Spleen (tissue), 11 donors: ENCODE results near the gene ZSCAN22. TPM values are rescaled to one million over a fixed set of nuclear protein-coding genes. Genes with fewer than 3 reads are reported as not detected.
A peak's percentile ranks its signal among the peaks of the same experiment; 100 is the strongest.

Experiments
- DNase-seq: peaks from one replicate; pipeline ENCODE4 v3.0.0-alpha.2; 2020
- H3K27ac ChIP-seq, 8 donors: fragments of 200-600 bp; sonication (generic) in 7 of 8; 1 replicate in 4 of 8; 2 replicates in 4 of 8; pipeline versions ENCODE4 v1.5.0 to v1.8.0; 2016 to 2021; ENCODE audit warnings: inconsistent platforms in 4 of 8, mild to moderate bottlenecking in 4 of 8, moderate library complexity in 1 of 8
- H3K27me3 ChIP-seq, 7 donors: fragments of 200-600 bp; sonication (generic) in 6 of 7; replicated peaks in 1 of 7; 1 replicate in 4 of 7; 2 replicates in 3 of 7; pipeline versions ENCODE4 v1.5.0 to v1.8.0; 2016 to 2021; ENCODE audit warnings: inconsistent platforms in 3 of 7, mild to moderate bottlenecking in 1 of 7
- H3K36me3 ChIP-seq, 6 donors: fragments of 200-600 bp; sonication (generic) in 5 of 6; 1 replicate in 4 of 6; 2 replicates in 2 of 6; pipeline versions ENCODE4 v1.5.0 to v1.8.0; 2016 to 2021; ENCODE audit warnings: inconsistent platforms in 2 of 6
- H3K4me1 ChIP-seq, 6 donors: fragments of 200-600 bp; sonication (generic) in 5 of 6; 1 replicate in 3 of 6; 2 replicates in 3 of 6; pipeline versions ENCODE4 v1.5.0 to v1.8.0; 2016 to 2021; ENCODE audit warnings: inconsistent platforms in 3 of 6
- H3K4me3 ChIP-seq, 8 donors: fragments of 200-600 bp; sonication (generic) in 7 of 8; 1 replicate in 4 of 8; 2 replicates in 4 of 8; pipeline versions ENCODE4 v1.5.0 to v1.8.0; 2016 to 2021; ENCODE audit warnings: inconsistent platforms in 4 of 8, mild to moderate bottlenecking in 4 of 8, moderate library complexity in 2 of 8
- H3K9me3 ChIP-seq, 8 donors: fragments of 200-600 bp; sonication (generic) in 7 of 8; 1 replicate in 4 of 8; 2 replicates in 4 of 8; pipeline versions ENCODE4 v1.5.0 to v1.8.0; 2016 to 2021; ENCODE audit warnings: inconsistent platforms in 4 of 8
- CTCF ChIP-seq, 11 experiments: fragments of 200-600 bp in 7 of 11; fragments of 450-650 bp in 4 of 11; sonication (generic) in 4 of 11; IDR thresholded peaks in 8 of 11; conservative IDR thresholded peaks in 3 of 11; 1 replicate in 7 of 11; 2 replicates in 4 of 11; pipeline versions ENCODE4 v1.4.0 to v1.8.0; 2016 to 2021; ENCODE audit warnings: antibody characterized with exemption in 11 of 11, inconsistent platforms in 4 of 11, mild to moderate bottlenecking in 1 of 11
- POLR2A ChIP-seq, 3 donors: fragments of 450-650 bp; IDR thresholded peaks; one replicate each; pipeline ENCODE4 v1.5.1; 2017; ENCODE audit warnings: antibody characterized with exemption in 3 of 3, mild to moderate bottlenecking in 1 of 3
- POLR2AphosphoS5 ChIP-seq, 3 donors: sonication (generic); formaldehyde crosslinking; IDR thresholded peaks; one replicate each; pipeline ENCODE4 v1.5.1; 2017; ENCODE audit warnings: antibody characterized with exemption in 3 of 3
- WGBS, 5 donors: extraction: QIAGEN DNeasy Blood & Tissue Kit in 3 of 5; methylation state at CpG; one replicate each; pipeline versions ENCODE4 v1.1.5 to v1.1.7; 2013 to 2018; 5-methylcytosine and 5-hydroxymethylcytosine counted together
- intact Hi-C: fragments of 100-400 bp; cut with DNase I; formaldehyde crosslinking; loops from one replicate; pipeline ENCODE4 v1.15.0; 2023; ENCODE audit warnings: low total_unique reads
- polyA plus RNA-seq, 3 donors: library from polyadenylated mRNA; stranded (reverse); fragments of 200-250 nt; gene quantifications; one replicate each; pipeline ENCODE4 v1.2.1, GENCODE V29; 2013
- total RNA-seq, 7 donors: library from RNA; depleted of rRNA in 3 of 7; stranded (reverse); fragments of >200 nt in 3 of 7; fragmentation: NEBNext Ultra II Directional in 4 of 7; extraction: Animal tissue kit (Norgen Biotek cat#: 25700) in 4 of 7; gene quantifications; one replicate each; pipeline versions ENCODE4 v1.1.0 to v1.2.1, GENCODE V29; 2016 to 2021
- donor health status: healthy with polysubstance abuse.
- donor health status: DM: no; HTN: no; CAD: no; lungs with moderate emphysema.
- donor health status: DM: no; HTN: no; CAD: no.
- donor health status: Bipolar disorder and iron deficiency.
- donor health status: healthy.
- donor health status: DM: no; HTN: no; CAD: no.
- donor health status: DM: yes; HTN: yes; CAD: no.

Gene ZSCAN22
- total and polyA plus RNA-seq, 10 donors = 0.48 to 3.9 (median 3.0) TPM

GRCh38 chr19:58385891-58386575, 59.2 kb downstream of the ZSCAN22 start:
- H3K9me3 ChIP-seq = no peaks in the 10 kb centered on the region
- peaks cover 0 to 32% (median 22%) of the 10 kb centered on the region in 6 donors for H3K36me3 ChIP-seq
- DNase-seq = peak; percentile 78
- H3K27me3 ChIP-seq = no peaks in the 10 kb centered on the region
- peaks cover 22 to 76% (median 57%) of the 10 kb centered on the region in 6 donors for H3K4me1 ChIP-seq
- WGBS, 5 donors = 5 to 40% (median 11%) methylated on average over 1 to 36 of the region's 36 CpGs
- peak overlapping the region; percentile 93 to 99 (median 98) for H3K27ac ChIP-seq
- H3K4me3 ChIP-seq = peak overlapping the region; percentile 70 to 93 (median 78)
- intact Hi-C loops = no loop called here
- no peak for TF ChIP-seq CTCF (IDR thresholded peaks at IDR 0.05 in 8 of 11, conservative IDR thresholded peaks at IDR 0.05 in 3 of 11)
- no peak for TF ChIP-seq POLR2A (IDR thresholded peaks at IDR 0.05)
- TF ChIP-seq POLR2AphosphoS5 (IDR thresholded peaks at IDR 0.05) = no peak

GRCh38 chr19:58386576-58387337, 60.0 kb downstream of the ZSCAN22 start, which contains the start of gene RPS5:
TSS of gene RPS5 (plus strand) at chr19:58387269. CDS start at chr19:58388138, 869 bp downstream.
- Histone ChIP-seq H3K9me3 (no peaks in the 10 kb centered on the region), H3K4me3 (peak within 1 kb of the TSS; percentile 70 to 93 (median 78)), H3K4me1 (peaks cover 20 to 77% (median 53%) of the 10 kb centered on the region in 6 donors), H3K36me3 (peaks cover 0 to 39% (median 28%) of the 10 kb centered on the region in 6 donors), H3K27me3 (no peaks in the 10 kb centered on the region), H3K27ac (peak within 1 kb of the TSS; percentile 93 to 99 (median 98))
- peak; percentile 97 for DNase-seq
- intact Hi-C loops = no loop called here
- 0 to 1% (median 0%) methylated on average over 52 to 64 of the region's 64 CpGs for WGBS, 5 donors
- peak in 2 of 11 experiments; percentile 18 to 32 for TF ChIP-seq CTCF (IDR thresholded peaks at IDR 0.05 in 8 of 11, conservative IDR thresholded peaks at IDR 0.05 in 3 of 11)
- peak in 1 of 3 donors; percentile 79 for TF ChIP-seq POLR2A (IDR thresholded peaks at IDR 0.05)
- TF ChIP-seq POLR2AphosphoS5 (IDR thresholded peaks at IDR 0.05) = peak; percentile 92 to 96 (median 95)

GRCh38 chr19:58387338-58388174, 60.8 kb downstream of the ZSCAN22 start:
- TF ChIP-seq POLR2A (IDR thresholded peaks at IDR 0.05) (no peak), POLR2AphosphoS5 (IDR thresholded peaks at IDR 0.05) (no peak), CTCF (IDR thresholded peaks at IDR 0.05 in 8 of 11, conservative IDR thresholded peaks at IDR 0.05 in 3 of 11) (no peak)
- Histone ChIP-seq H3K9me3 (no peaks in the 10 kb centered on the region), H3K27ac (peak overlapping the region; percentile 93 to 99 (median 98)), H3K36me3 (peaks cover 0 to 47% (median 34%) of the 10 kb centered on the region in 6 donors), H3K4me3 (peak overlapping the region; percentile 70 to 93 (median 78)), H3K27me3 (no peaks in the 10 kb centered on the region), H3K4me1 (peaks cover 15 to 76% (median 46%) of the 10 kb centered on the region in 6 donors)
- intact Hi-C loops = no loop called here
- 6 to 15% (median 8%) methylated on average over 31 to 39 of the region's 39 CpGs for WGBS, 5 donors
- peak; percentile 56 for DNase-seq
